ENCODE measurements around the gene ODAM. TPM values are rescaled to one million over a fixed set of nuclear protein-coding genes. Genes with fewer than 3 reads are reported as not detected.

The ODAM gene
- total RNA-seq, 1 donor from 2014 or later = not detected

- Histone ChIP-seq H3K27ac (ENCODE audit: low read depth, low read length) (no peak within 1 kb of the TSS), H3K79me2 (ENCODE audit: insufficient read depth, low read length) (no peaks in the 10 kb centered on the region), H3K4me1 (ENCODE audit: insufficient read depth, low read length) (no peaks in the 10 kb centered on the region), H3K9me3 (ENCODE audit: insufficient read depth, low read depth, low read length) (no peaks in the 10 kb centered on the region), H3K4me3 (ENCODE audit: insufficient read depth, low read depth, low read length) (no peak within 1 kb of the TSS), H3K9ac (ENCODE audit: low read length) (no peak within 1 kb of the TSS), H3K36me3 (ENCODE audit: insufficient read depth, low read length) (no peaks in the 10 kb centered on the region), H3K27me3 (ENCODE audit: insufficient read depth, low read length) (no peaks in the 10 kb centered on the region), H3K4me2 (ENCODE audit: low read length) (no peak within 1 kb of the TSS), H2AFZ (ENCODE audit: low read depth, low read length) (no peak within 1 kb of the TSS), H4K20me1 (ENCODE audit: insufficient read depth, low read length) (no peaks in the 10 kb centered on the region)
- Mint-ChIP-seq H3K27ac (ENCODE audit: unreplicated experiment) (no peak within 1 kb of the TSS), H3K9me3 (ENCODE audit: unreplicated experiment) (no peaks in the 10 kb centered on the region), H3K4me1 (ENCODE audit: low read depth, unreplicated experiment) (no peaks in the 10 kb centered on the region), H3K4me3 (ENCODE audit: unreplicated experiment) (no peak within 1 kb of the TSS), H3K27me3 (ENCODE audit: low read depth, unreplicated experiment) (no peaks in the 10 kb centered on the region), H3K36me3 (ENCODE audit: low read depth, unreplicated experiment) (no peaks in the 10 kb centered on the region)
- no peak for FAIRE-seq
- TF ChIP-seq EZH2 (IDR thresholded peaks at IDR 0.05; ENCODE audit: insufficient read depth, low read length) (no peak), CTCF (IDR thresholded peaks at IDR 0.05; ENCODE audit: insufficient read depth, low read depth, low read length) (no peak)
- DNase-seq (ENCODE audit: low read depth) = no peak
Observed at GRCh38 chr4:70153937-70154336, 41.6 kb upstream of the ODAM start, which contains the start of gene PRR27. PRR27 (plus strand) TSS chr4:70154237; CDS start chr4:70154376, 139 bp downstream.

GRCh38 chr4:70158576-70158975, 36.9 kb upstream of the ODAM start:
- Mint-ChIP-seq H3K27ac (ENCODE audit: unreplicated experiment) (no peak overlapping the region), H3K4me3 (ENCODE audit: unreplicated experiment) (no peak overlapping the region), H3K36me3 (ENCODE audit: low read depth, unreplicated experiment) (no peaks in the 10 kb centered on the region), H3K27me3 (ENCODE audit: low read depth, unreplicated experiment) (no peaks in the 10 kb centered on the region), H3K9me3 (ENCODE audit: unreplicated experiment) (no peaks in the 10 kb centered on the region), H3K4me1 (ENCODE audit: low read depth, unreplicated experiment) (no peaks in the 10 kb centered on the region)
- Histone ChIP-seq H3K9me3 (ENCODE audit: insufficient read depth, low read depth, low read length) (no peaks in the 10 kb centered on the region), H4K20me1 (ENCODE audit: insufficient read depth, low read length) (no peaks in the 10 kb centered on the region), H3K9ac (ENCODE audit: low read length) (no peak overlapping the region), H3K79me2 (ENCODE audit: insufficient read depth, low read length) (no peaks in the 10 kb centered on the region), H2AFZ (ENCODE audit: low read depth, low read length) (no peak overlapping the region), H3K4me2 (ENCODE audit: low read length) (no peak overlapping the region), H3K4me3 (ENCODE audit: insufficient read depth, low read depth, low read length) (no peak overlapping the region), H3K27me3 (ENCODE audit: insufficient read depth, low read length) (no peaks in the 10 kb centered on the region), H3K36me3 (ENCODE audit: insufficient read depth, low read length) (no peaks in the 10 kb centered on the region), H3K27ac (ENCODE audit: low read depth, low read length) (no peak overlapping the region), H3K4me1 (ENCODE audit: insufficient read depth, low read length) (no peaks in the 10 kb centered on the region)
- TF ChIP-seq EZH2 (IDR thresholded peaks at IDR 0.05; ENCODE audit: insufficient read depth, low read length) = no peak
- no peak for TF ChIP-seq CTCF (IDR thresholded peaks at IDR 0.05; ENCODE audit: insufficient read depth, low read depth, low read length)
- DNase-seq (ENCODE audit: low read depth) (no peak), FAIRE-seq (no peak)

- H3K9me3 Mint-ChIP-seq (ENCODE audit: unreplicated experiment) = no peaks in the 10 kb centered on the region
- DNase-seq (ENCODE audit: low read depth) = no peak
- H3K4me1 Mint-ChIP-seq (ENCODE audit: low read depth, unreplicated experiment) = no peaks in the 10 kb centered on the region
- no peaks in the 10 kb centered on the region for H4K20me1 ChIP-seq (ENCODE audit: insufficient read depth, low read length)
- H3K27me3 ChIP-seq (ENCODE audit: insufficient read depth, low read length) = no peaks in the 10 kb centered on the region
- no peaks in the 10 kb centered on the region for H3K27me3 Mint-ChIP-seq (ENCODE audit: low read depth, unreplicated experiment)
- no peak overlapping the region for H3K9ac ChIP-seq (ENCODE audit: low read length)
- no peaks in the 10 kb centered on the region for H3K36me3 Mint-ChIP-seq (ENCODE audit: low read depth, unreplicated experiment)
- H3K9me3 ChIP-seq (ENCODE audit: insufficient read depth, low read depth, low read length) = no peaks in the 10 kb centered on the region
- H3K27ac Mint-ChIP-seq (ENCODE audit: unreplicated experiment) = no peak overlapping the region
- no peak overlapping the region for H2AFZ ChIP-seq (ENCODE audit: low read depth, low read length)
- no peak overlapping the region for H3K4me3 ChIP-seq (ENCODE audit: insufficient read depth, low read depth, low read length)
- no peaks in the 10 kb centered on the region for H3K4me1 ChIP-seq (ENCODE audit: insufficient read depth, low read length)
- H3K27ac ChIP-seq (ENCODE audit: low read depth, low read length) = no peak overlapping the region
- TF ChIP-seq CTCF (IDR thresholded peaks at IDR 0.05; ENCODE audit: insufficient read depth, low read depth, low read length) = no peak
- TF ChIP-seq EZH2 (IDR thresholded peaks at IDR 0.05; ENCODE audit: insufficient read depth, low read length) = no peak
- no peak overlapping the region for H3K4me2 ChIP-seq (ENCODE audit: low read length)
- no peaks in the 10 kb centered on the region for H3K79me2 ChIP-seq (ENCODE audit: insufficient read depth, low read length)
- no peaks in the 10 kb centered on the region for H3K36me3 ChIP-seq (ENCODE audit: insufficient read depth, low read length)
- FAIRE-seq = no peak
- H3K4me3 Mint-ChIP-seq (ENCODE audit: unreplicated experiment) = no peak overlapping the region
Observed at GRCh38 chr4:70177090-70177489, 18.4 kb upstream of the ODAM start.
